ENCODE data around the gene EPHX1. TPM values are rescaled to one million over a fixed set of nuclear protein-coding genes. Genes with fewer than 3 reads are reported as not detected.
A peak's percentile ranks its signal among the peaks of the same experiment; 100 is the strongest.

EPHX1 gene
- total and polyA plus RNA-seq, 2 donors (not counting 1 experiment from before 2014, with no cell fraction given): 0.75 to 4.2 TPM

GRCh38 chr1:225851805-225852204 is 41.9 kb downstream of the EPHX1 start:
- intact Hi-C loops (cut with micrococcal nuclease): no loop called here
- Histone ChIP-seq H3K4me2 (replicated peaks; ENCODE audit: low read depth, low read length, poor library complexity, severe bottlenecking) (peak overlapping the region; percentile 41), H3K9ac (ENCODE audit: low read length) (no peak overlapping the region), H3K36me3 (replicated peaks in 1 of 2; ENCODE audit: control extremely low read depth in 1 of 2, control insufficient read depth in 1 of 2, extremely low read depth in 1 of 2, insufficient read depth in 2 of 2, low read length in 1 of 2) (peaks cover 5 to 56% of the 10 kb centered on the region in 2 experiments), H3K79me2 (ENCODE audit: control insufficient read depth, insufficient read depth, low read length) (peaks cover 3% of the 10 kb centered on the region), H3K4me3 (ENCODE audit: control extremely low read depth in 1 of 5, extremely low read depth in 1 of 5, insufficient read depth in 1 of 5, low read depth in 2 of 5, low read length in 4 of 5) (no peak overlapping the region), H3K9me3 (ENCODE audit: control extremely low read depth in 1 of 3, control insufficient read depth in 2 of 3, insufficient read depth in 1 of 3, low read length in 2 of 3) (peaks cover 0 to 7% (median 0%) of the 10 kb centered on the region in 3 donors), H3K27me3 (replicated peaks in 1 of 4; ENCODE audit: control extremely low read depth in 1 of 4, control insufficient read depth in 3 of 4, insufficient read depth in 4 of 4, low read length in 3 of 4) (no peaks in the 10 kb centered on the region), H2AFZ (ENCODE audit: insufficient read depth, low read depth, low read length, poor library complexity, severe bottlenecking) (no peak overlapping the region), H3K27ac (ENCODE audit: low read length in 2 of 2) (peak overlapping the region; percentile 44 to 67), H4K20me1 (ENCODE audit: control insufficient read depth, insufficient read depth, low read length, poor library complexity, severe bottlenecking) (peaks cover 6% of the 10 kb centered on the region), H3K4me1 (ENCODE audit: control insufficient read depth in 2 of 2, insufficient read depth in 2 of 2, low read length in 2 of 2) (peaks cover 59 to 74% of the 10 kb centered on the region in 2 donors)
- peaks cover 66% of the 10 kb centered on the region for H3K4me1 Mint-ChIP-seq
- POLR2A ChIA-PET: interaction anchor here (1.1 to 2.0 kb wide), 3 partner anchors 30 to 74 kb away, joined by 5 to 6 read pairs (median 5); partner anchors contain the start of genes SRP9 and TMEM63A
- peak; percentile 12 for ATAC-seq (ENCODE audit: low read depth)
- TF ChIP-seq, protein P1, sequence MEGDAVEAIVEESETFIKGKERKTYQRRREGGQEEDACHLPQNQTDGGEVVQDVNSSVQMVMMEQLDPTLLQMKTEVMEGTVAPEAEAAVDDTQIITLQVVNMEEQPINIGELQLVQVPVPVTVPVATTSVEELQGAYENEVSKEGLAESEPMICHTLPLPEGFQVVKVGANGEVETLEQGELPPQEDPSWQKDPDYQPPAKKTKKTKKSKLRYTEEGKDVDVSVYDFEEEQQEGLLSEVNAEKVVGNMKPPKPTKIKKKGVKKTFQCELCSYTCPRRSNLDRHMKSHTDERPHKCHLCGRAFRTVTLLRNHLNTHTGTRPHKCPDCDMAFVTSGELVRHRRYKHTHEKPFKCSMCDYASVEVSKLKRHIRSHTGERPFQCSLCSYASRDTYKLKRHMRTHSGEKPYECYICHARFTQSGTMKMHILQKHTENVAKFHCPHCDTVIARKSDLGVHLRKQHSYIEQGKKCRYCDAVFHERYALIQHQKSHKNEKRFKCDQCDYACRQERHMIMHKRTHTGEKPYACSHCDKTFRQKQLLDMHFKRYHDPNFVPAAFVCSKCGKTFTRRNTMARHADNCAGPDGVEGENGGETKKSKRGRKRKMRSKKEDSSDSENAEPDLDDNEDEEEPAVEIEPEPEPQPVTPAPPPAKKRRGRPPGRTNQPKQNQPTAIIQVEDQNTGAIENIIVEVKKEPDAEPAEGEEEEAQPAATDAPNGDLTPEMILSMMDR (IDR thresholded peaks at IDR 0.05): no peak
- no peak for TF ChIP-seq EZH2 (IDR thresholded peaks at IDR 0.05; ENCODE audit: borderline replicate concordance, insufficient read depth, low read depth, low read length, poor library complexity, severe bottlenecking)
- H3K9me3 Mint-ChIP-seq (ENCODE audit: insufficient read depth): no peaks in the 10 kb centered on the region
- CTCF ChIA-PET: interaction anchor here (0.8 to 1.5 kb wide), 4 partner anchors 30 to 93 kb away, joined by 3 to 7 read pairs (median 4); partner anchors contain the start of gene TMEM63A
- DNase-seq: peak; percentile 69
- H3K4me3 Mint-ChIP-seq: peak overlapping the region; percentile 11
- 2% methylated on average over 3 of the region's 4 CpGs for WGBS (ENCODE audit: insufficient coverage)
- no peaks in the 10 kb centered on the region for H3K27me3 Mint-ChIP-seq
- H3K27ac Mint-ChIP-seq: peak overlapping the region; percentile 78

GRCh38 chr1:225852413-225853124 is 42.6 kb downstream of the EPHX1 start:
- Histone ChIP-seq H3K9me3 (ENCODE audit: control extremely low read depth in 1 of 3, control insufficient read depth in 2 of 3, insufficient read depth in 1 of 3, low read length in 2 of 3) (peaks cover 0 to 7% (median 0%) of the 10 kb centered on the region in 3 donors), H3K27ac (ENCODE audit: low read length in 2 of 2) (peak overlapping the region; percentile 44 to 67), H3K79me2 (ENCODE audit: control insufficient read depth, insufficient read depth, low read length) (peaks cover 3% of the 10 kb centered on the region), H3K4me2 (replicated peaks; ENCODE audit: low read depth, low read length, poor library complexity, severe bottlenecking) (peak overlapping the region; percentile 41), H3K9ac (ENCODE audit: low read length) (no peak overlapping the region), H3K36me3 (replicated peaks in 1 of 2; ENCODE audit: control extremely low read depth in 1 of 2, control insufficient read depth in 1 of 2, extremely low read depth in 1 of 2, insufficient read depth in 2 of 2, low read length in 1 of 2) (peaks cover 5 to 57% of the 10 kb centered on the region in 2 experiments), H4K20me1 (ENCODE audit: control insufficient read depth, insufficient read depth, low read length, poor library complexity, severe bottlenecking) (peaks cover 4% of the 10 kb centered on the region), H3K27me3 (replicated peaks in 1 of 4; ENCODE audit: control extremely low read depth in 1 of 4, control insufficient read depth in 3 of 4, insufficient read depth in 4 of 4, low read length in 3 of 4) (no peaks in the 10 kb centered on the region), H2AFZ (ENCODE audit: insufficient read depth, low read depth, low read length, poor library complexity, severe bottlenecking) (no peak overlapping the region), H3K4me1 (ENCODE audit: control insufficient read depth in 2 of 2, insufficient read depth in 2 of 2, low read length in 2 of 2) (peaks cover 51 to 67% of the 10 kb centered on the region in 2 donors), H3K4me3 (ENCODE audit: control extremely low read depth in 1 of 5, extremely low read depth in 1 of 5, insufficient read depth in 1 of 5, low read depth in 2 of 5, low read length in 4 of 5) (no peak overlapping the region)
- ATAC-seq (ENCODE audit: low read depth) (no peak), DNase-seq (no peak)
- no peaks in the 10 kb centered on the region for H3K27me3 Mint-ChIP-seq
- intact Hi-C loops (cut with micrococcal nuclease): no loop called here
- CTCF ChIA-PET: interaction anchor here (0.8 to 1.5 kb wide), 4 partner anchors 29 to 92 kb away, joined by 3 to 7 read pairs (median 4); partner anchors contain the start of gene TMEM63A
- no peak for TF ChIP-seq EZH2 (IDR thresholded peaks at IDR 0.05; ENCODE audit: borderline replicate concordance, insufficient read depth, low read depth, low read length, poor library complexity, severe bottlenecking)
- TF ChIP-seq, protein P1 (IDR thresholded peaks at IDR 0.05): no peak
- peak overlapping the region; percentile 23 for H3K4me3 Mint-ChIP-seq
- H3K27ac Mint-ChIP-seq: peak overlapping the region; percentile 78
- 69% methylated on average over 8 of the region's 13 CpGs for WGBS (ENCODE audit: insufficient coverage)
- H3K4me1 Mint-ChIP-seq: peaks cover 59% of the 10 kb centered on the region
- POLR2A ChIA-PET: interaction anchor here (1.1 to 2.0 kb wide), 3 partner anchors 29 to 75 kb away, joined by 5 to 6 read pairs (median 5); partner anchors contain the start of genes SRP9 and TMEM63A
- H3K9me3 Mint-ChIP-seq (ENCODE audit: insufficient read depth): no peaks in the 10 kb centered on the region
